SK-N-SH (cell line): ENCODE measurements around the gene IKBKE. TPM values are rescaled to one million over a fixed set of nuclear protein-coding genes. Genes with fewer than 3 reads are reported as not detected.
A peak's percentile ranks its signal among the peaks of the same experiment; 100 is the strongest.

ENCODE experiments used
- CTCF ChIA-PET: fragments of 300-600, 350-600 bp; formaldehyde crosslinking; extraction: SDS; loops from one replicate; lab custom pipeline; 2021; lab: Yijun Ruan, JAX
- POLR2A ChIA-PET: fragments of 350-600 bp; sonication (Branson Sonifier 250); formaldehyde crosslinking; extraction: SDS; loops from one replicate; lab custom pipeline; 2020; ENCODE audit warnings: antibody characterized with exemption, inconsistent platforms; lab: Yijun Ruan, JAX
- DNase-seq: peaks from one replicate; pipeline ENCODE4 v3.0.0; 2012
- H2AFZ ChIP-seq: fragments of 200-600 bp; sonication (generic); 2 replicates; pipeline ENCODE4 v1.8.1; 2016; ENCODE audit warnings: antibody characterized with exemption, mild to moderate bottlenecking, low read depth
- H3F3A ChIP-seq: fragments of 200-600 bp; sonication (generic); replicated peaks from 2 replicates; pipeline ENCODE3; 2016; ENCODE audit warnings: antibody characterized with exemption, mild to moderate bottlenecking; ENCODE audit not compliant: insufficient read depth
- H3K27ac ChIP-seq, 2 experiments: fragments of 200-500 bp in 1 of 2; fragments of 200-600 bp in 1 of 2; sonication (Bioruptor generic) in 1 of 2; sonication (generic), shearing (Covaris generic) in 1 of 2; 2 replicates each; pipeline versions ENCODE4 v1.5.1 to v1.6.1; 2014 to 2016; ENCODE audit warnings: low read depth in 2 of 2, inconsistent platforms in 1 of 2, low read length in 1 of 2, mild to moderate bottlenecking in 1 of 2, mixed read lengths in 1 of 2
- H3K27me3 ChIP-seq: fragments of 200-600 bp; sonication (generic), shearing (Covaris generic); 2 replicates; pipeline ENCODE4 v1.6.1; 2016; ENCODE audit warnings: mixed run types; ENCODE audit not compliant: insufficient read depth
- H3K36me3 ChIP-seq, 2 experiments: fragments of 200-500 bp in 1 of 2; fragments of 200-600 bp in 1 of 2; sonication (Bioruptor generic) in 1 of 2; sonication (generic) in 1 of 2; replicated peaks in 1 of 2; 2 replicates each; pipeline versions ENCODE3 to v1.5.1; 2014 to 2016; ENCODE audit warnings: low read length in 1 of 2, mild to moderate bottlenecking in 1 of 2; ENCODE audit not compliant: insufficient read depth in 2 of 2, control insufficient read depth in 1 of 2
- H3K4me1 ChIP-seq, 2 experiments: fragments of 200-500 bp in 1 of 2; fragments of 200-600 bp in 1 of 2; sonication (Bioruptor generic) in 1 of 2; sonication (generic), shearing (Covaris generic) in 1 of 2; 2 replicates each; pipeline versions ENCODE4 v1.5.1 to v1.6.1; 2014 to 2016; ENCODE audit warnings: low read depth in 1 of 2, low read length in 1 of 2, mixed run types in 1 of 2; ENCODE audit not compliant: insufficient read depth in 2 of 2, control insufficient read depth in 1 of 2
- H3K4me2 ChIP-seq: fragments of 200-600 bp; sonication (generic), shearing (Covaris generic); 2 replicates; pipeline ENCODE4 v1.6.1; 2017; ENCODE audit warnings: mixed run types
- H3K4me3 ChIP-seq, 2 experiments: fragments of 200-500 bp in 1 of 2; fragments of 200-600 bp in 1 of 2; sonication (Bioruptor generic) in 1 of 2; sonication (generic), shearing (Covaris generic) in 1 of 2; 2 replicates each; pipeline versions ENCODE4 v1.5.1 to v1.8.1; 2014 to 2016; ENCODE audit warnings: low read depth in 2 of 2, inconsistent platforms in 1 of 2, low read length in 1 of 2, mild to moderate bottlenecking in 1 of 2, mixed read lengths in 1 of 2, moderate library complexity in 1 of 2
- H3K79me2 ChIP-seq: fragments of 200-600 bp; sonication (generic); 2 replicates; pipeline ENCODE4 v1.8.1; 2017; ENCODE audit warnings: mild to moderate bottlenecking; ENCODE audit not compliant: insufficient read depth
- H3K9ac ChIP-seq: fragments of 200-600 bp; sonication (generic); 2 replicates; pipeline ENCODE4 v1.6.1; 2017; ENCODE audit warnings: mixed run types
- H3K9me2 ChIP-seq: fragments of 200-600 bp; sonication (generic); 2 replicates; pipeline ENCODE4 v1.6.1; 2017; ENCODE audit warnings: mixed run types
- H3K9me3 ChIP-seq: fragments of 200-600 bp; sonication (generic); 2 replicates; pipeline ENCODE4 v1.6.1; 2017; ENCODE audit warnings: mixed run types, mild to moderate bottlenecking, moderate library complexity
- H4K20me1 ChIP-seq: fragments of 200-600 bp; sonication (generic); 2 replicates; pipeline ENCODE4 v1.6.1; 2017; ENCODE audit warnings: mild to moderate bottlenecking, mixed run types; ENCODE audit not compliant: insufficient read depth
- CHD2 ChIP-seq: fragments of 150-350 bp; IDR thresholded peaks from 2 replicates; pipeline ENCODE4 v1.6.1; 2018; ENCODE audit warnings: low read length; ENCODE audit not compliant: partially characterized antibody
- ELF1 ChIP-seq: IDR thresholded peaks from 2 replicates; pipeline ENCODE4 v1.4.0; 2012
- EP300 ChIP-seq, 2 experiments: IDR thresholded peaks; 2 replicates each; pipeline versions ENCODE4 v1.4.0 to v1.6.1; 2012; ENCODE audit warnings: borderline replicate concordance in 1 of 2, low read depth in 1 of 2, low read length in 1 of 2
- EZH2phosphoT487 ChIP-seq: fragments of 200-600 bp; sonication (generic); IDR thresholded peaks from 2 replicates; pipeline ENCODE4 v1.6.1; 2017; ENCODE audit warnings: low read depth, mixed run types, mild to moderate bottlenecking, antibody characterized with exemption, moderate library complexity, borderline replicate concordance
- FOSL2 ChIP-seq: IDR thresholded peaks from 2 replicates; pipeline ENCODE4 v1.4.0; 2012; ENCODE audit warnings: low read depth, mild to moderate bottlenecking, moderate library complexity, borderline replicate concordance
- GATA2 ChIP-seq: sonication (generic); formaldehyde crosslinking; IDR thresholded peaks from 2 replicates; pipeline ENCODE4 v1.5.0; 2020; ENCODE audit warnings: mild to moderate bottlenecking, missing genetic modification reagents
- NFIC ChIP-seq: IDR thresholded peaks from 2 replicates; pipeline ENCODE4 v1.4.0; 2012; ENCODE audit warnings: borderline replicate concordance
- PBX3 ChIP-seq: IDR thresholded peaks from 2 replicates; pipeline ENCODE4; 2012
- RCOR1 ChIP-seq: fragments of 150-350 bp; IDR thresholded peaks from 2 replicates; pipeline ENCODE4 v1.6.1; 2017; ENCODE audit warnings: antibody characterized with exemption, low read length
- REST ChIP-seq: IDR thresholded peaks from 2 replicates; pipeline ENCODE4 v1.6.1; 2012; ENCODE audit warnings: mild to moderate bottlenecking, low read depth, low read length, moderate library complexity
- RXRA ChIP-seq: IDR thresholded peaks from 2 replicates; pipeline ENCODE4 v1.4.0; 2012; ENCODE audit warnings: low read depth, mild to moderate bottlenecking, borderline replicate concordance
- SIN3A ChIP-seq: IDR thresholded peaks from 2 replicates; pipeline ENCODE4 v1.6.1; 2012; ENCODE audit warnings: low read depth, mild to moderate bottlenecking, low read length, moderate library complexity, borderline replicate concordance
- SMC3 ChIP-seq: IDR thresholded peaks from 2 replicates; pipeline ENCODE4 v1.6.1; 2012; ENCODE audit warnings: low read depth, low read length, improper control_type of control experiment
- TAF1 ChIP-seq: IDR thresholded peaks from 2 replicates; pipeline ENCODE4 v1.6.1; 2012; ENCODE audit warnings: low read depth, mild to moderate bottlenecking, low read length, moderate library complexity, borderline replicate concordance
- TCF12 ChIP-seq: IDR thresholded peaks from 2 replicates; pipeline ENCODE4 v1.4.0; 2012
- TEAD4 ChIP-seq: IDR thresholded peaks from 2 replicates; pipeline ENCODE4 v1.4.0; 2012; ENCODE audit warnings: mild to moderate bottlenecking, borderline replicate concordance; ENCODE audit not compliant: insufficient read depth
- USF1 ChIP-seq: IDR thresholded peaks from 2 replicates; pipeline ENCODE4 v1.4.0; 2012; ENCODE audit warnings: low read depth, borderline replicate concordance
- WGBS: methylation state at CpG from one replicate; pipeline ENCODE4 v1.1.6; 2017; ENCODE audit warnings: low lambda C conversion rate; 5-methylcytosine and 5-hydroxymethylcytosine counted together
- polyA plus RNA-seq, 3 experiments: library from polyadenylated mRNA; depleted of rRNA; stranded (reverse); fragments of >200 nt; gene quantifications; 2 replicates each; pipeline ENCODE4 v1.2.3, GENCODE V29; 2012

Gene IKBKE
- polyA plus RNA-seq, 1 of the 3 experiments (the other 2 are of a cell fraction) = 14.5 TPM

GRCh38 chr1:206471415-206471801, 1.1 kb downstream of the IKBKE start:
- Histone ChIP-seq H3K36me3 (peaks cover 4% of the 10 kb centered on the region in 2 experiments), H3K4me2 (peak overlapping the region; percentile 94), H3F3A (no peaks in the 10 kb centered on the region), H3K9me3 (no peaks in the 10 kb centered on the region), H4K20me1 (no peaks in the 10 kb centered on the region), H3K9me2 (no peaks in the 10 kb centered on the region), H2AFZ (no peak overlapping the region), H3K27me3 (no peaks in the 10 kb centered on the region), H3K4me3 (peak overlapping the region; percentile 57 to 83; a peak in 3 of 4 replicates), H3K9ac (no peak overlapping the region), H3K27ac (no peak overlapping the region), H3K79me2 (peaks cover 11% of the 10 kb centered on the region; the same call in 1 of the 2 replicates), H3K4me1 (peaks cover 13 to 22% of the 10 kb centered on the region in 2 experiments; a peak in 2 of 4 replicates)
- 83% methylated on average over 6 of the region's 7 CpGs for WGBS
- ChIA-PET CTCF (interaction anchor here (1.0 to 3.3 kb wide), 7 partner anchors 8 to 193 kb away, joined by 3 to 30 read pairs (median 12); partner anchors contain the start of gene EIF2D), POLR2A (no interaction called here)
- no peak for DNase-seq
- TF ChIP-seq TEAD4 (no peak), CHD2 (no peak), REST (no peak), FOSL2 (no peak), ELF1 (no peak), TAF1 (no peak), TCF12 (no peak), USF1 (no peak), SIN3A (no peak), GATA2 (CRISPR knock-in tag) (no peak), NFIC (no peak), RXRA (no peak), PBX3 (no peak), EZH2phosphoT487 (no peak), RCOR1 (no peak), SMC3 (no peak), EP300 (IDR thresholded peaks at IDR 0.05; ENCODE audit: borderline replicate concordance in 1 of 2, low read depth in 1 of 2, low read length in 1 of 2) (no peak)
